ENCODE data around the gene TNFAIP8. TPM values are rescaled to one million over a fixed set of nuclear protein-coding genes. Genes with fewer than 3 reads are reported as not detected.

The TNFAIP8 gene
- total and polyA plus RNA-seq, 9 of the 15 experiments (the other 6 are each of a cell fraction or from before 2014, with no cell fraction given), result 29.9 to 52.2 (median 44.8) TPM

DNA sequence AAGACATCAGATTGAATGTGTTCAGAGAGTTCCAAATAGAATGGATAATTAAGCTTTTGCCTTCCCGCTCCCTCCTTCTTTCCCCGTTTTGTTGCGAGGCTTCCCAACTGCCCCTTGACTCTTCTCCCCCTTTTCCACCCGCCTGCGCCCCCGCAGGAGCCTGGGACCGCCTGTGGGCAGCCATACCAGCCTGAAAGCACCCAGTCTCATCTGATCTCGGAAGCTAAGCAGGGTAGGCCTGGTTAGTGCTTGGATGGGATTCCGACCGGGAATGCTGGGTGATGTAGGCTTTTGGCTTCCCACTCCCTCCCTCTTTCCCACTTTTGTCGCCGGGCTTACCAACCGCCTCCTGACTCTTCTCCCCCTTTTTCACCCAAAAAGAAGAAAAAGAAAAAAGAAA lies 89.7 kb downstream of the TNFAIP8 start:
- DNase-seq (ENCODE audit: extremely low read depth in 1 of 4, low spot score in 3 of 4) (no peak), FAIRE-seq (no peak), ATAC-seq (no peak)
- H3K4me2 ChIP-seq (ENCODE audit: insufficient read depth, low read length), result no peak overlapping the region
- H4K20me1 ChIP-seq (replicated peaks; ENCODE audit: control insufficient read depth, insufficient read depth, low read length), result no peaks in the 10 kb centered on the region
- no peaks in the 10 kb centered on the region for H3K27me3 ChIP-seq (ENCODE audit: control insufficient read depth in 2 of 2, insufficient read depth in 2 of 2, low read length in 2 of 2)
- H3K27ac ChIP-seq (ENCODE audit: extremely low read depth, low read depth, low read length), result no peak overlapping the region
- H3K4me3 ChIP-seq, result no peak overlapping the region
- POLR2A ChIA-PET, result no interaction called here
- CTCF ChIA-PET (ENCODE audit: low intra/inter-chr PET ratio), result no interaction called here
- no peaks in the 10 kb centered on the region for H3K79me2 ChIP-seq (ENCODE audit: control insufficient read depth, insufficient read depth, low read length)
- BruUV-seq (replicated peaks), result no TSS peak
- no peaks in the 10 kb centered on the region; the same call in 1 of the 2 replicates for H3K9me3 ChIP-seq (replicated peaks; ENCODE audit: control insufficient read depth, insufficient read depth, low read depth, low read length)
- in situ Hi-C loops (cut with MboI) (no loop called here), intact Hi-C loops (cut with micrococcal nuclease) (no loop called here)
- TF ChIP-seq, protein P1, sequence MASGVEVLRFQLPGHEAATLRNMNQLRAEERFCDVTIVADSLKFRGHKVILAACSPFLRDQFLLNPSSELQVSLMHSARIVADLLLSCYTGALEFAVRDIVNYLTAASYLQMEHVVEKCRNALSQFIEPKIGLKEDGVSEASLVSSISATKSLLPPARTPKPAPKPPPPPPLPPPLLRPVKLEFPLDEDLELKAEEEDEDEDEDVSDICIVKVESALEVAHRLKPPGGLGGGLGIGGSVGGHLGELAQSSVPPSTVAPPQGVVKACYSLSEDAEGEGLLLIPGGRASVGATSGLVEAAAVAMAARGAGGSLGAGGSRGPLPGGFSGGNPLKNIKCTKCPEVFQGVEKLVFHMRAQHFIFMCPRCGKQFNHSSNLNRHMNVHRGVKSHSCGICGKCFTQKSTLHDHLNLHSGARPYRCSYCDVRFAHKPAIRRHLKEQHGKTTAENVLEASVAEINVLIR (CRISPR knock-in tag; IDR thresholded peaks at IDR 0.05), result no peak
- no peak for TF ChIP-seq RCOR1 (IDR thresholded peaks at IDR 0.05; ENCODE audit: borderline replicate concordance in 1 of 2, low read depth in 2 of 2, low read length in 2 of 2)
- TF ChIP-seq, protein P2, sequence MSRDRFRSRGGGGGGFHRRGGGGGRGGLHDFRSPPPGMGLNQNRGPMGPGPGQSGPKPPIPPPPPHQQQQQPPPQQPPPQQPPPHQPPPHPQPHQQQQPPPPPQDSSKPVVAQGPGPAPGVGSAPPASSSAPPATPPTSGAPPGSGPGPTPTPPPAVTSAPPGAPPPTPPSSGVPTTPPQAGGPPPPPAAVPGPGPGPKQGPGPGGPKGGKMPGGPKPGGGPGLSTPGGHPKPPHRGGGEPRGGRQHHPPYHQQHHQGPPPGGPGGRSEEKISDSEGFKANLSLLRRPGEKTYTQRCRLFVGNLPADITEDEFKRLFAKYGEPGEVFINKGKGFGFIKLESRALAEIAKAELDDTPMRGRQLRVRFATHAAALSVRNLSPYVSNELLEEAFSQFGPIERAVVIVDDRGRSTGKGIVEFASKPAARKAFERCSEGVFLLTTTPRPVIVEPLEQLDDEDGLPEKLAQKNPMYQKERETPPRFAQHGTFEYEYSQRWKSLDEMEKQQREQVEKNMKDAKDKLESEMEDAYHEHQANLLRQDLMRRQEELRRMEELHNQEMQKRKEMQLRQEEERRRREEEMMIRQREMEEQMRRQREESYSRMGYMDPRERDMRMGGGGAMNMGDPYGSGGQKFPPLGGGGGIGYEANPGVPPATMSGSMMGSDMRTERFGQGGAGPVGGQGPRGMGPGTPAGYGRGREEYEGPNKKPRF (IDR thresholded peaks at IDR 0.05; ENCODE audit: low read depth, low read length), result no peak
- no peak for TF ChIP-seq SMARCA5 (IDR thresholded peaks at IDR 0.05)
- no peak for TF ChIP-seq ZNF224 (CRISPR knock-in tag; IDR thresholded peaks at IDR 0.05)
- TF ChIP-seq ZKSCAN3 (CRISPR knock-in tag; IDR thresholded peaks at IDR 0.05), result no peak
- TF ChIP-seq BCL6 (CRISPR knock-in tag; IDR thresholded peaks at IDR 0.05), result no peak
- no peak for TF ChIP-seq CCAR2 (IDR thresholded peaks at IDR 0.05; ENCODE audit: low read depth, low read length)
- TF ChIP-seq TEAD4 (IDR thresholded peaks at IDR 0.05; ENCODE audit: low read length), result no peak
- TF ChIP-seq TEAD4 (CRISPR knock-in tag; IDR thresholded peaks at IDR 0.05; ENCODE audit: borderline replicate concordance), result no peak
- TF ChIP-seq, protein P3, sequence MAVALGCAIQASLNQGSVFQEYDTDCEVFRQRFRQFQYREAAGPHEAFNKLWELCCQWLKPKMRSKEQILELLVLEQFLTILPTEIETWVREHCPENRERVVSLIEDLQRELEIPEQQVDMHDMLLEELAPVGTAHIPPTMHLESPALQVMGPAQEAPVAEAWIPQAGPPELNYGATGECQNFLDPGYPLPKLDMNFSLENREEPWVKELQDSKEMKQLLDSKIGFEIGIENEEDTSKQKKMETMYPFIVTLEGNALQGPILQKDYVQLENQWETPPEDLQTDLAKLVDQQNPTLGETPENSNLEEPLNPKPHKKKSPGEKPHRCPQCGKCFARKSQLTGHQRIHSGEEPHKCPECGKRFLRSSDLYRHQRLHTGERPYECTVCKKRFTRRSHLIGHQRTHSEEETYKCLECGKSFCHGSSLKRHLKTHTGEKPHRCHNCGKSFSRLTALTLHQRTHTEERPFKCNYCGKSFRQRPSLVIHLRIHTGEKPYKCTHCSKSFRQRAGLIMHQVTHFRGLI (CRISPR knock-in tag; IDR thresholded peaks at IDR 0.05), result no peak
- no peak overlapping the region for H3K9ac ChIP-seq (ENCODE audit: insufficient read depth in 1 of 2, low read depth in 2 of 2, low read length in 2 of 2)
- H3K9me1 ChIP-seq (ENCODE audit: control insufficient read depth, insufficient read depth, low read length), result no peaks in the 10 kb centered on the region
- no peaks in the 10 kb centered on the region for H3K36me3 ChIP-seq (ENCODE audit: control insufficient read depth, insufficient read depth, low read length)
- 49% methylated on average over 11 of the region's 13 CpGs for WGBS (ENCODE audit: insufficient coverage, low coverage, missing lambda C conversion rate)
- no peak overlapping the region for H2AFZ ChIP-seq (ENCODE audit: low read depth, low read length)
- no peaks in the 10 kb centered on the region for H3K4me1 ChIP-seq (replicated peaks in 1 of 2; ENCODE audit: control insufficient read depth in 2 of 2, insufficient read depth in 2 of 2, low read length in 2 of 2)
